B cell (primary cell): ENCODE results near the gene COL4A1. TPM values are rescaled to one million over a fixed set of nuclear protein-coding genes. Genes with fewer than 3 reads are reported as not detected.

ENCODE experiments used
- ATAC-seq: fragments of 200-7000 bp; cut with Tn5 transposase; one replicate; pipeline ENCODE4 v1.10.0; 2021; ENCODE audit warnings: low read depth, mild to moderate bottlenecking, moderate number of reproducible peaks, moderate library complexity
- CTCF ChIA-PET: fragments of 350-600 bp; sonication (Branson Sonifier 250); formaldehyde crosslinking; loops from one replicate; lab custom pipeline; 2021; ENCODE audit warnings: antibody characterized with exemption, inconsistent platforms; lab: Charles Lee
- POLR2A ChIA-PET: fragments of 350-600 bp; sonication (Branson Sonifier 250); formaldehyde crosslinking; loops from one replicate; lab custom pipeline; 2021; ENCODE audit warnings: antibody characterized with exemption; lab: Charles Lee
- DNase-seq: peaks from one replicate; pipeline ENCODE4 v3.0.0; 2013
- H2AFZ ChIP-seq: 2 replicates; pipeline ENCODE4 v1.6.1; 2012; ENCODE audit warnings: mild to moderate bottlenecking, low read depth, low read length; ENCODE audit not compliant: insufficient read depth, poor library complexity, severe bottlenecking
- H3K27ac ChIP-seq, 2 donors: 1 replicate in 1 of 2; 2 replicates in 1 of 2; pipeline ENCODE4 v1.5.1; 2012 to 2013; ENCODE audit warnings: low read length in 2 of 2, mild to moderate bottlenecking in 2 of 2, moderate library complexity in 1 of 2
- H3K27me3 ChIP-seq, 4 experiments: fragments of 200-600 bp in 1 of 4; sonication (generic) in 1 of 4; replicated peaks in 1 of 4; 1 replicate in 2 of 4; 2 replicates in 2 of 4; pipeline versions ENCODE4 v1.6.1 to v1.7.0; 2013 to 2016; ENCODE audit warnings: low read length in 3 of 4, mild to moderate bottlenecking in 2 of 4, mixed read lengths in 1 of 4, moderate library complexity in 1 of 4; ENCODE audit not compliant: insufficient read depth in 4 of 4, control insufficient read depth in 3 of 4; ENCODE audit errors: control extremely low read depth in 1 of 4
- H3K36me3 ChIP-seq, 2 experiments: replicated peaks in 1 of 2; 1 replicate in 1 of 2; 2 replicates in 1 of 2; pipeline versions ENCODE4 v1.6.1 to v1.7.1; 2013; ENCODE audit warnings: low read length in 1 of 2; ENCODE audit not compliant: insufficient read depth in 2 of 2, control insufficient read depth in 1 of 2; ENCODE audit errors: control extremely low read depth in 1 of 2, extremely low read depth in 1 of 2
- H3K4me1 ChIP-seq, 2 donors: fragments of 200-600 bp in 1 of 2; sonication (generic) in 1 of 2; 1 replicate in 1 of 2; 2 replicates in 1 of 2; pipeline versions ENCODE4 v1.5.1 to v1.6.1; 2013 to 2017; ENCODE audit warnings: low read length in 2 of 2; ENCODE audit not compliant: control insufficient read depth in 2 of 2, insufficient read depth in 2 of 2
- H3K4me2 ChIP-seq: replicated peaks from 2 replicates; pipeline ENCODE3; 2012; ENCODE audit warnings: mild to moderate bottlenecking, low read depth, low read length; ENCODE audit not compliant: poor library complexity, severe bottlenecking
- H3K4me3 ChIP-seq, 5 experiments: fragments of 200-600 bp in 1 of 5; sonication (generic) in 1 of 5; 1 replicate in 3 of 5; 2 replicates in 2 of 5; pipeline versions ENCODE4 v1.5.1 to v1.7.0; 2011 to 2016; ENCODE audit warnings: low read length in 4 of 5, mild to moderate bottlenecking in 4 of 5, low read depth in 2 of 5, control low read depth in 1 of 5, moderate library complexity in 1 of 5; ENCODE audit not compliant: insufficient read depth in 1 of 5; ENCODE audit errors: control extremely low read depth in 1 of 5, extremely low read depth in 1 of 5
- H3K79me2 ChIP-seq: fragments of 200-600 bp; sonication (generic); one replicate; pipeline ENCODE4 v1.6.0; 2016; ENCODE audit warnings: low read length; ENCODE audit not compliant: control insufficient read depth, insufficient read depth
- H3K9ac ChIP-seq: fragments of 200-600 bp; sonication (generic); 2 replicates; pipeline ENCODE4 v1.6.1; 2017; ENCODE audit warnings: mild to moderate bottlenecking, low read length, moderate library complexity
- H3K9me3 ChIP-seq, 3 donors: one replicate each; pipeline versions ENCODE4 v1.6.1 to v1.7.1; 2013; ENCODE audit warnings: low read length in 2 of 3; ENCODE audit not compliant: control insufficient read depth in 2 of 3, insufficient read depth in 1 of 3; ENCODE audit errors: control extremely low read depth in 1 of 3
- H4K20me1 ChIP-seq: 2 replicates; pipeline ENCODE4 v1.6.0; 2012; ENCODE audit warnings: mild to moderate bottlenecking, low read length; ENCODE audit not compliant: insufficient read depth, control insufficient read depth, poor library complexity, severe bottlenecking
- H3K27ac Mint-ChIP-seq: one replicate; pipeline ENCODE4 v1.8.0; 2021; ENCODE audit warnings: mixed read lengths
- H3K27me3 Mint-ChIP-seq: one replicate; pipeline ENCODE4 v1.8.0; 2021; ENCODE audit warnings: mixed read lengths
- H3K4me1 Mint-ChIP-seq: one replicate; pipeline ENCODE4 v1.8.0; 2021; ENCODE audit warnings: mixed read lengths
- H3K4me3 Mint-ChIP-seq: one replicate; pipeline ENCODE4 v1.8.0; 2021; ENCODE audit warnings: mixed read lengths
- H3K9me3 Mint-ChIP-seq: one replicate; pipeline ENCODE4 v1.8.0; 2022; ENCODE audit warnings: mixed read lengths; ENCODE audit not compliant: insufficient read depth
- CTCF ChIP-seq: fragments of 200-600 bp; IDR thresholded peaks from one replicate; pipeline ENCODE4 v1.8.0; 2022; ENCODE audit warnings: antibody characterized with exemption, mild to moderate bottlenecking
- EZH2 ChIP-seq: IDR thresholded peaks from 2 replicates; pipeline ENCODE4 v1.6.1; 2012; ENCODE audit warnings: borderline replicate concordance, low read depth, mild to moderate bottlenecking, moderate library complexity, low read length; ENCODE audit not compliant: insufficient read depth, poor library complexity, severe bottlenecking
- WGBS: methylation state at CpG from one replicate; pipeline ENCODE4 v1.1.5; 2013; ENCODE audit warnings: missing lambda C conversion rate; ENCODE audit not compliant: insufficient coverage; 5-methylcytosine and 5-hydroxymethylcytosine counted together
- intact Hi-C: fragments of 100-400 bp; cut with micrococcal nuclease; formaldehyde crosslinking; loops from one replicate; pipeline ENCODE4 v1.10.0; 2022
- polyA plus RNA-seq: library from polyadenylated mRNA; depleted of rRNA; stranded (reverse); fragments of >200 nt; gene quantifications from 2 replicates; pipeline ENCODE4 v1.2.3, GENCODE V29; 2012
- total RNA-seq, 2 donors: library from RNA; stranded (reverse); fragments of 120-200 nt in 1 of 2; gene quantifications; 1 replicate in 1 of 2; 2 replicates in 1 of 2; pipeline versions ENCODE4 v1.2.3 to v1.2.4, GENCODE V29; 2013 to 2022

Gene COL4A1
- total and polyA plus RNA-seq, 2 donors (not counting 1 experiment from before 2014, with no cell fraction given): not detected

- Histone ChIP-seq H3K4me3 (no peak overlapping the region), H3K27me3 (no peaks in the 10 kb centered on the region), H3K9me3 (peaks cover 0 to 25% (median 8%) of the 10 kb centered on the region in 3 donors), H3K79me2 (no peaks in the 10 kb centered on the region), H3K9ac (no peak overlapping the region), H3K4me1 (no peaks in the 10 kb centered on the region), H2AFZ (no peak overlapping the region), H4K20me1 (no peaks in the 10 kb centered on the region), H3K27ac (no peak overlapping the region), H3K4me2 (no peak overlapping the region), H3K36me3 (no peaks in the 10 kb centered on the region)
- Mint-ChIP-seq H3K4me3 (no peak overlapping the region), H3K27ac (no peak overlapping the region), H3K4me1 (no peaks in the 10 kb centered on the region), H3K9me3 (peaks cover 5% of the 10 kb centered on the region), H3K27me3 (peaks cover 6% of the 10 kb centered on the region)
- TF ChIP-seq CTCF (no peak), EZH2 (no peak)
- DNase-seq: no peak
- 81% methylated on average over 8 of the region's 9 CpGs for WGBS
- ChIA-PET CTCF (no interaction called here), POLR2A (no interaction called here)
- intact Hi-C loops: no loop called here
- ATAC-seq: no peak
Measured at GRCh38 chr13:110170882-110171281, 136.1 kb downstream of the COL4A1 start.

DNA sequence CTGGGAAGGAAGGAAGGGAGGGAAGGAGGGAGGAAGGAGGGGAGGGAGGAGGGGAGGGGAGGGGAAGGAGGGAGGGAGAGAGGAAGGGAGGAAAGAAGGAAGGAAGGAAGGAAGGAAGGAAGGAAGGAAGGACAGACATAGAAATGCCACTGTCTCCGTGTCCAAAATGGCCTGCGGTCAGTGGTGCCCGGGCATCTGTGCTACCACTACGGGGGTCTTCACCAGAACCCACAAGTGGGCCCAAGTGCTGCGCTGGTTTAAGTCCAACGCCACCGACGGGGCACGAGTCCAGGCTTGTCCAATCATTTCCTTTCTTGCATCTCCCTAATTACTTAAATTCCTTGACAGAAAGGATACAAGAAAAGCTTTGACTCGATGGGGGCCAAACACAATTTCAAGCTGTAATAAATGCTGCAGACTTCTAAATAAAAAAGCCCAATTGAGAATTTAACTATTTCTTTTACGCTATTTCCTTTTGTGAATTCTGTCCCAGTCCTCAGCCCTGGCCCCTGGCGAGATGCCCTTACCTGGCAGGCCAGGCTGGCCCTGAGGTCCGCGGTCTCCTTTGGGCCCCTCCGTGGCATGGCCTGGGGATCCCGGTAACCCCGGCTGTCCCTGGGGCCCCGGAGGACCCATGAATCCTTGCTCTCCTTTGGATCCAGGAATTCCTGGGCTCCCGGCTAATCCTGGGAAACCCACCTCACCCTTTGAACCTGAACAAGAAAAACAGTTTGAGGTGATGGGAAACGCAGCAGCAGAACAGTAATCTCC lies 136.8 kb downstream of the COL4A1 start:
- Mint-ChIP-seq H3K4me3 (no peak overlapping the region), H3K27me3 (peaks cover 13% of the 10 kb centered on the region), H3K9me3 (peaks cover 5% of the 10 kb centered on the region), H3K4me1 (no peaks in the 10 kb centered on the region), H3K27ac (no peak overlapping the region)
- H3K79me2 ChIP-seq: no peaks in the 10 kb centered on the region
- peaks cover 0 to 2% (median 0%) of the 10 kb centered on the region in 4 experiments for H3K27me3 ChIP-seq
- no peaks in the 10 kb centered on the region for H3K36me3 ChIP-seq
- TF ChIP-seq CTCF (no peak), EZH2 (no peak)
- ChIA-PET POLR2A (no interaction called here), CTCF (no interaction called here)
- H3K9me3 ChIP-seq: peaks cover 0 to 25% (median 8%) of the 10 kb centered on the region in 3 donors
- H3K4me1 ChIP-seq: no peaks in the 10 kb centered on the region
- no peak for DNase-seq
- intact Hi-C loops: no loop called here
- no peak overlapping the region for H3K9ac ChIP-seq
- no peak overlapping the region for H3K27ac ChIP-seq
- H3K4me2 ChIP-seq: no peak overlapping the region
- no peak overlapping the region for H2AFZ ChIP-seq
- ATAC-seq: no peak
- WGBS: 93% methylated on average over 19 of the region's 20 CpGs
- H4K20me1 ChIP-seq: no peaks in the 10 kb centered on the region
- no peak overlapping the region for H3K4me3 ChIP-seq
